K562 (cell line): ENCODE results near the gene FBXO28. TPM values are rescaled to one million over a fixed set of nuclear protein-coding genes. Genes with fewer than 3 reads are reported as not detected.

Source experiments
- ATAC-seq: fragments of 200-7000 bp; cut with Tn5 transposase; 3 replicates; pipeline ENCODE4 v1.9.1; 2020; ENCODE audit warnings: moderate library complexity
- BruUV-seq: library from RNA; stranded (reverse); fragments of 400-500 nt; replicated peaks from 2 replicates; lab custom pipeline; 2021; lab: Mats Ljungman, UMichigan
- CTCF ChIA-PET: fragments of 300-600 bp; formaldehyde crosslinking; extraction: SDS; loops from one replicate; lab custom pipeline; 2021; ENCODE audit warnings: low intra/inter-chr PET ratio; lab: Yijun Ruan, JAX
- POLR2A ChIA-PET: fragments of 300-600, 350-650 bp; sonication (Branson Sonifier 250); formaldehyde crosslinking; extraction: SDS; loops from one replicate; lab custom pipeline; 2021; ENCODE audit warnings: antibody characterized with exemption, inconsistent platforms; lab: Yijun Ruan, JAX
- DNase-seq, 4 experiments: peaks; one replicate each; pipeline versions ENCODE4 v3.0.0 to v3.0.0-alpha.2; 2011 to 2018; ENCODE audit warnings: low spot score in 3 of 4, mixed read lengths in 3 of 4; ENCODE audit errors: extremely low read depth in 1 of 4
- FAIRE-seq: peaks from 2 replicates; lab custom pipeline; 2011; peaks lifted over from hg19 to GRCh38; lab: Jason Lieb, UNC
- H2AFZ ChIP-seq: 2 replicates; pipeline ENCODE4 v1.6.0; 2011; ENCODE audit warnings: low read depth, low read length, control low read depth, inconsistent platforms
- H3K27ac ChIP-seq: fragments of 200-600 bp; 3 replicates; pipeline ENCODE4 v1.8.0; 2011; ENCODE audit warnings: low read depth, mild to moderate bottlenecking, control low read depth, inconsistent platforms, low read length, moderate library complexity, mixed read lengths; ENCODE audit errors: extremely low read depth
- H3K27me3 ChIP-seq, 2 experiments: fragments of 300-600 bp in 1 of 2; 2 replicates in 1 of 2; 3 replicates in 1 of 2; pipeline versions ENCODE4 v1.6.0 to v1.8.0; 2011; ENCODE audit warnings: inconsistent platforms in 2 of 2, low read length in 2 of 2, mild to moderate bottlenecking in 1 of 2, mixed read lengths in 1 of 2, moderate library complexity in 1 of 2; ENCODE audit not compliant: control insufficient read depth in 2 of 2, insufficient read depth in 2 of 2
- H3K36me3 ChIP-seq: fragments of 300-600 bp; 3 replicates; pipeline ENCODE4 v1.8.0; 2011; ENCODE audit warnings: mild to moderate bottlenecking, low read length, inconsistent platforms; ENCODE audit not compliant: control insufficient read depth, insufficient read depth
- H3K4me1 ChIP-seq, 2 experiments: fragments of 200-600 bp in 1 of 2; replicated peaks in 1 of 2; 2 replicates in 1 of 2; 3 replicates in 1 of 2; pipeline versions ENCODE4 v1.5.1 to v1.8.0; 2011; ENCODE audit warnings: inconsistent platforms in 2 of 2, low read length in 2 of 2, mild to moderate bottlenecking in 1 of 2, mixed read lengths in 1 of 2, moderate library complexity in 1 of 2; ENCODE audit not compliant: control insufficient read depth in 2 of 2, insufficient read depth in 2 of 2
- H3K4me2 ChIP-seq: 2 replicates; pipeline ENCODE4 v1.6.1; 2011; ENCODE audit warnings: low read length, control low read depth, inconsistent platforms, mixed read lengths; ENCODE audit not compliant: insufficient read depth
- H3K4me3 ChIP-seq: fragments of 200-600 bp; sonication (generic), shearing (Covaris generic); 2 replicates; pipeline ENCODE4 v1.5.1; 2016; ENCODE audit warnings: control low read depth, inconsistent platforms
- H3K79me2 ChIP-seq: fragments of 200-600 bp; 3 replicates; pipeline ENCODE4 v1.8.0; 2011; ENCODE audit warnings: low read length, inconsistent platforms; ENCODE audit not compliant: control insufficient read depth, insufficient read depth
- H3K9ac ChIP-seq, 2 experiments: 2 replicates each; pipeline versions ENCODE4 v1.6.0 to v1.6.1; 2011; ENCODE audit warnings: low read depth in 2 of 2, low read length in 2 of 2, control low read depth in 1 of 2, inconsistent platforms in 1 of 2, mild to moderate bottlenecking in 1 of 2, mixed read lengths in 1 of 2; ENCODE audit not compliant: insufficient read depth in 1 of 2
- H3K9me1 ChIP-seq: one replicate; pipeline ENCODE4 v1.6.0; 2011; ENCODE audit warnings: inconsistent platforms, mild to moderate bottlenecking, low read length, moderate library complexity; ENCODE audit not compliant: control insufficient read depth, insufficient read depth
- H3K9me3 ChIP-seq: replicated peaks from 2 replicates; pipeline ENCODE4 v1.5.1; 2011; ENCODE audit warnings: low read depth, low read length, inconsistent platforms; ENCODE audit not compliant: control insufficient read depth, insufficient read depth
- H4K20me1 ChIP-seq: replicated peaks from 2 replicates; pipeline ENCODE4 v1.6.1; 2011; ENCODE audit warnings: low read length, inconsistent platforms, mixed read lengths; ENCODE audit not compliant: control insufficient read depth, insufficient read depth
- CTBP1 ChIP-seq: fragments of 450-650 bp; IDR thresholded peaks from 2 replicates; pipeline ENCODE4 v1.6.1; 2016; ENCODE audit warnings: borderline replicate concordance
- FOXA3 ChIP-seq, 2 experiments: fragments of 450-650 bp in 1 of 2; sonication (generic) in 1 of 2; formaldehyde crosslinking; IDR thresholded peaks in 1 of 2; conservative IDR thresholded peaks in 1 of 2; 2 replicates each; pipeline versions ENCODE4 v1.4.0 to v1.8.0; 2020 to 2022; ENCODE audit warnings: mild to moderate bottlenecking in 2 of 2, missing genetic modification reagents in 1 of 2
- KDM1A ChIP-seq, 2 experiments: fragments of 450-650 bp; IDR thresholded peaks; 2 replicates each; pipeline ENCODE4 v1.6.1; 2016; ENCODE audit warnings: mild to moderate bottlenecking in 2 of 2
- NFE2L1 ChIP-seq: fragments of 450-650 bp; IDR thresholded peaks from 2 replicates; pipeline ENCODE4 v1.6.1; 2016; ENCODE audit warnings: missing genetic modification characterization, low read depth, mild to moderate bottlenecking, missing compliant biosample characterization, moderate library complexity, borderline replicate concordance
- NFIC ChIP-seq: fragments of 450-650 bp; IDR thresholded peaks from 2 replicates; pipeline ENCODE4 v1.6.1; 2017; ENCODE audit warnings: mild to moderate bottlenecking, inconsistent platforms
- NR2C2 ChIP-seq, 2 experiments: fragments of 200-800 bp in 1 of 2; sonication (Bioruptor generic) in 1 of 2; sonication (generic) in 1 of 2; formaldehyde crosslinking in 1 of 2; IDR thresholded peaks; 2 replicates each; pipeline versions ENCODE4 v1.6.1 to v1.8.0; 2016 to 2022; ENCODE audit warnings: mild to moderate bottlenecking in 1 of 2, missing compliant biosample characterization in 1 of 2, missing genetic modification characterization in 1 of 2, missing genetic modification reagents in 1 of 2
- TEAD4 ChIP-seq, 2 experiments: sonication (generic) in 1 of 2; formaldehyde crosslinking in 1 of 2; IDR thresholded peaks; 2 replicates each; pipeline versions ENCODE4 v1.6.1 to v1.8.0; 2012 to 2022; ENCODE audit warnings: borderline replicate concordance in 1 of 2, inconsistent platforms in 1 of 2, low read length in 1 of 2, mild to moderate bottlenecking in 1 of 2, missing genetic modification reagents in 1 of 2
- XRCC5 ChIP-seq: fragments of 200-400 bp; formaldehyde crosslinking; IDR thresholded peaks from 2 replicates; pipeline ENCODE4 v1.6.1; 2017; ENCODE audit warnings: low read depth, mild to moderate bottlenecking, low read length
- ZBTB8A ChIP-seq: fragments of 450-650 bp; IDR thresholded peaks from 2 replicates; pipeline ENCODE4 v1.6.1; 2018; ENCODE audit warnings: mild to moderate bottlenecking, moderate library complexity; ENCODE audit not compliant: partially characterized antibody
- ZEB2 ChIP-seq: fragments of 450-650 bp; IDR thresholded peaks from 2 replicates; pipeline ENCODE4 v1.6.1; 2016
- ZNF232 ChIP-seq: sonication (generic); formaldehyde crosslinking; IDR thresholded peaks from 2 replicates; pipeline ENCODE4 v1.8.0; 2022; ENCODE audit warnings: mild to moderate bottlenecking, missing genetic modification reagents
- ZNF408 ChIP-seq: fragments of 250-450 bp; sonication (Bioruptor Pico); IDR thresholded peaks from 2 replicates; pipeline ENCODE4 v1.4.0; 2020; ENCODE audit warnings: low read depth, mild to moderate bottlenecking, moderate library complexity
- ZNF764 ChIP-seq: fragments of 250-450 bp; sonication (Bioruptor Pico); IDR thresholded peaks from 2 replicates; pipeline ENCODE4 v1.4.0; 2020; ENCODE audit warnings: low read depth, mild to moderate bottlenecking, moderate library complexity
- WGBS: fragments of 100-300 bp; shearing (Covaris generic); methylation state at CpG from one replicate; pipeline ENCODE4 v1.1.6; 2016; ENCODE audit warnings: low coverage, mixed read lengths; ENCODE audit not compliant: insufficient coverage; ENCODE audit errors: missing lambda C conversion rate; 5-methylcytosine and 5-hydroxymethylcytosine counted together
- in situ Hi-C: fragments of 300-500 bp; cut with MboI; formaldehyde crosslinking; loops from 4 replicates; pipeline ENCODE4 v1.15.0; 2018; ENCODE audit warnings: inconsistent platforms, mixed read lengths
- intact Hi-C: fragments of 100-400 bp; cut with micrococcal nuclease; formaldehyde crosslinking; loops from 2 replicates; pipeline ENCODE4 v1.14.2; 2022
- polyA plus RNA-seq, 8 experiments: library from polyadenylated mRNA; depleted of rRNA in 4 of 8; stranded (reverse) in 5 of 8; unstranded in 3 of 8; fragments of >200 nt; fragmentation: Nextera tagmentation in 2 of 8; fragmentation: Illumina TruSeq in 1 of 8; extraction: Ambion mirVana in 2 of 8; extraction: Trizol in 1 of 8; gene quantifications; 2 replicates each; pipeline versions ENCODE4 v1.2.1 to v1.2.3, GENCODE V29; 2011 to 2014; ENCODE audit warnings: inconsistent platforms in 1 of 8, missing spikeins in 1 of 8
- total RNA-seq, 7 experiments: library from RNA; depleted of rRNA in 6 of 7; stranded (reverse); fragments of >200 nt in 6 of 7; fragmentation: Illumina TruSeq in 2 of 7; extraction: Trizol in 2 of 7; gene quantifications; 2 replicates each; pipeline versions ENCODE4 v1.2.1 to v1.2.3, GENCODE V29; 2011 to 2021; ENCODE audit warnings: low replicate concordance in 1 of 7

Gene FBXO28
- total and polyA plus RNA-seq, 9 of the 15 experiments (the other 6 are each of a cell fraction or from before 2014, with no cell fraction given): 4.1 to 34.8 (median 25.3) TPM

GRCh38 chr1:224065455-224065854 is 48.5 kb upstream of the FBXO28 start:
- FAIRE-seq (no peak), DNase-seq (no peak), ATAC-seq (no peak)
- no TSS peak for BruUV-seq
- no peaks in the 10 kb centered on the region for H3K36me3 ChIP-seq
- no peaks in the 10 kb centered on the region for H3K79me2 ChIP-seq
- intact Hi-C loops: no loop called here
- TF ChIP-seq FOXA3 (CRISPR knock-in tag; conservative IDR thresholded peaks at IDR 0.05 in 1 of 2, IDR thresholded peaks at IDR 0.05 in 1 of 2) (peak; percentile 49 to 82; a peak in 3 of 4 replicates), ZNF232 (no peak), XRCC5 (no peak), ZEB2 (peak; percentile 66), ZNF764 (CRISPR knock-in tag) (no peak), NFIC (peak; percentile 25; the same call in 1 of the 2 replicates), NFE2L1 (tag) (no peak), ZBTB8A (no peak), TEAD4 (IDR thresholded peaks at IDR 0.05; ENCODE audit: low read length) (peak; percentile 22; the same call in 1 of the 2 replicates), TEAD4 (CRISPR knock-in tag; IDR thresholded peaks at IDR 0.05; ENCODE audit: borderline replicate concordance) (no peak), ZNF408 (CRISPR knock-in tag) (no peak), CTBP1 (0 out of 2 replicates have a peak, but pooled peaks have one; percentile 26), NR2C2 (CRISPR knock-in tag; IDR thresholded peaks at IDR 0.05) (no peak), NR2C2 (tag; IDR thresholded peaks at IDR 0.05) (peak; percentile 75), KDM1A (IDR thresholded peaks at IDR 0.05) (peak in 1 of 2 experiments; percentile 11; a peak in 1 of 4 replicates)
- no peak overlapping the region for H3K9ac ChIP-seq
- peaks cover 0 to 27% of the 10 kb centered on the region in 2 experiments; a peak in 3 of 5 replicates for H3K4me1 ChIP-seq
- ChIA-PET CTCF (no interaction called here), POLR2A (no interaction called here)
- H3K4me3 ChIP-seq: no peak overlapping the region
- H3K27ac ChIP-seq: no peak overlapping the region
- in situ Hi-C loops: no loop called here
- H3K4me2 ChIP-seq: no peak overlapping the region
- no peaks in the 10 kb centered on the region for H3K9me3 ChIP-seq
- no peaks in the 10 kb centered on the region for H3K9me1 ChIP-seq
- WGBS: 18% methylated on average over 2 of the region's 2 CpGs
- no peaks in the 10 kb centered on the region for H3K27me3 ChIP-seq
- no peaks in the 10 kb centered on the region for H4K20me1 ChIP-seq
- H2AFZ ChIP-seq: no peak overlapping the region
